Stimulated activated CD4-positive, alpha-beta T cell treated with anti-CD3 and anti-CD28 coated beads, Interleukin-4, amount 100 ng/mL, for 1 hour (primary cell): Measurements from ENCODE around the gene TTC33.
"Not testable (repeated sequence)": the region's sequence is repeated elsewhere in the genome, so short reads cannot be mapped to it uniquely, and the experiment has no call there.

Experiments used
- DNase-seq: peaks from one replicate; pipeline ENCODE4 v3.0.0-alpha.2; 2020

The TTC33 gene

GRCh38 chr5:40755407-40756365, at the start of gene TTC33:
Gene TTC33 (minus strand): TSS chr5:40755961. CDS start chr5:40747018, 8,943 bp downstream.
- DNase-seq = peak; percentile 96

DNA sequence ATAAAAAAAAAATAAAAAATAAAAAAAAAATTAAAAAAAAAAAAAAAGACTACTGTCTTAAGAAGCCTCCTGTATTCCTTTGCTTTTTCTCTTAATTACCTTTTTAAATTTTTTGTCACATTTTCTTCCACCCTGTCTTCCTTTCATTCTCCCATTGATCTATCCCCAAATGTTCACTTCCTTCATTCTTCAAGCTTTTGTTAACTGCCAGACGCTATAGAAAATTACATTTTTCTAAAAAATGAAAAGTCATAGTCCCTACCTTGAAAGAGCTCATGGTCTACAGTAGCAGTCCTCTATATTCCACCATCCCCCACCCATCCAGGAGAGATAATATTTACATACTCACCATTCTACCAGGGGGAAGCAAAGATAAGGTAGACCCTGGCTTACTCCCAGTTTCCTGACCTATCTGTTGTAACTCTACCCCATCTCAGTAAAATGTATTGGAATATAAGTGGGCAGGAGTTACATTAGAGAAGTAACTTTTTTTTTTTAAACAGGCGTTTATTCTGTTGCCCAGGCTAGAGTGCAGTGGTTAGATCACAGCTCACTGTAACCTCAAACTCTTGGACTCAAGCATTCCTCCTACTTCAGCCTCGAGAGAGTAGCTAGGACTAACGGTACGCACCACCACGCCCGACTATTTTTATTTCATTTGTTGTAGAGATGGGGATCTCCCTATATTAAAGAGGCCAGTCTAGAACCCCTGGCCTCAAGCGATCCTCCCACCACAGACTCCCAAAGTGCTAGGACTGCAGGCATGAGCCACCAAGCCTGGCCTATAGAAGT, 46.2 kb upstream of the TTC33 start:
- no peak for DNase-seq

DNA sequence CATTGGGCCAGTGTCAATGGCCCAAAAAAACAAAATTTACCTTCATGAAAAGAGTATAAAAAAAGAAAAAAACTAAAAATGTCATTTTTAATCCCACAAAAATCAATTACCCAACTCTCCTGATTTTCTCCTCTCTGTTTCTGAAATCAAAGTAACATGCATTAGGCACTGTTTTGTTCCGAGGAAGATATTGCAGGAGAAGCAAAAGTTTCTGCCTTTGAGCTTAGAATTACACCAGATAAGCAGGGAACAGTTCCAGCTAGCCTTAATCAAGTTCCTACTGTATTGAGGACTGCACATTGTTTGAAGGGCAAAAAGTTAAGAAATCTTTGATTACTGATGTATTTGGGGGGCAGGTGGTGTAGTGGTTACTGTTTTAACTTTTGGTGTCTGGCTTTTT, 43.5 kb upstream of the TTC33 start:
- no peak for DNase-seq

GRCh38 chr5:40798801-40799210, 43.0 kb upstream of the TTC33 start:
- DNase-seq = no peak

DNA sequence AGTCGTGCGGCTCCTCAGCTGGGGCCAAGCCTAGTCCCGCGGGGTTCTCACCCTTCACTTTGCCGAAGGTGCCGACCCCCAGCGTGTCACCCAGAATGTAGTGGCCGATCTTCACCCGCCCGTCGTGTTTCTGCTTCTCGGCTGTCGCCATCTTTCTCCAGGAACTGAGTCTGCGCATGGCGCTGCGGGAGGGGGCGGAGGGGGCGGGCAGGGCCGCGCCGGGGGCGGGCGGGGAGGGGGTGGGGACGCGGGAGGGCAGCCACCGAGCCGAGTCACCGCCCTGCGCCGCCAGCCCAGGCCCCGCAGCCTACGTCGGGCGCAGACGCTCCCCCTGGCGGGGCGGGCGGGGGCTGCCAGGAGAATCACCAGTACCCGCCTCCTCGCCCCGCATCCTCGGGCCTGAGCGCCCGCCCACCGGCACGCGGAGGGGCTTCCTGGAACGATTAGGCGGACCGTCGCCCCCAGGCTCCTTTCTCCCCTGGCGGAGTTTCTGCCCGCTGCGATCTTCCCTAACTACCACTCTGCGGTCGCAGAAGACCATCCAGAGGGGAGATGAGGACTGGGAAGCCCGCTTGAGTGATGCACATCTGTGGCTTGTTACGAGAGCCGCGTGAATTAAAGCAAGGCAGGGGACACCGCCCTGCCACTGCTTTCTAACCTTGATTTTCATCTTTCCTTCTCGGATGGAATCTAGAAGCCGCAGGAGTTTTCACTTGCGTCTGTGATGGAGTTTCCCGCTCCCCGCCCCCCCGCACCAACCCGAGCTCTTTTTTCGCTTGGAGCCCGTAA, 42.4 kb upstream of the TTC33 start, which contains the start of gene PRKAA1:
TSS of gene PRKAA1 (minus strand) at position 363 of the 789 bp plus-strand sequence. CDS start at position 178, 185 bp downstream.
- peak; percentile 89 for DNase-seq

GRCh38 chr5:40797273-40798011, 41.7 kb upstream of the TTC33 start:
- peak; percentile 75 for DNase-seq

GRCh38 chr5:40796487-40796889, 40.7 kb upstream of the TTC33 start:
- no peak for DNase-seq

DNA sequence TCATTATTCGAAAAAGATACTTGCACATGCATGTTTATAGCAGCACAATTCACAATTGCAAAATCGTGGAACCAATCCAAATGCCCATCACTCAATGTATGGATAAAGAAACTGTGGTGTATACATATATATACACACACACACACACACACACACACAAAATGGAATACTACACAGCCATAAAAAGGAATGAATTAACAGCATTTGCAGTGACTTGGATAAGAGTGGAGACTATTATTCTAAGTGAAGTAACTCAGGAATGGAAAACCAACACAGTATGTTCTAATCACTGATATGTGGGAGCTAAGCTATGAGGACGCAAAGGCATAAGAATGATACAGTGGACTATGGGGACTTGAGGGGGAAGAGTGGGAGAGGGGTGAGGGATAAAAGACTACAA, 39.1 kb upstream of the TTC33 start:
- DNase-seq = not testable (repeated sequence)

- not testable (repeated sequence) for DNase-seq
Measured at GRCh38 chr5:40794340-40794739, 38.6 kb upstream of the TTC33 start.

DNA sequence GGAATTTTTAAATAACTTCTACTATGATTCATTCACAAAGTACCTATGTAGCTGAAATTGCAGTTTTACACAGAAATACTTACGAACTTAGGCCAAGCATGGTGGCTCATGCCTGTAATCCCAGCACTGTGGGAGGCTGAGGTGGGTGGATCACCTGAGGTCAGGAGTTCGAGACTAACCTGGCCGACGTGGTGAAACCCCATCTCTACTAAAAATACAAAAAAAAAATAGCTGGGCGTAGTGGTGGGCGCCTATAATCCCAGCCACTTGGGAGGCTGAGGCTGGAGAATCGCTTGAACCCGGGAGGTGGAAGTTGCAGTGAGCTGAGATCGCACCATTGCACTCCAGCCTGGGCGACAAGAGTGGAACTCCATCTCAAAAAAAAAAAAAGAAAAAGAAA, 36.9 kb upstream of the TTC33 start:
- DNase-seq = not testable (repeated sequence)

DNA sequence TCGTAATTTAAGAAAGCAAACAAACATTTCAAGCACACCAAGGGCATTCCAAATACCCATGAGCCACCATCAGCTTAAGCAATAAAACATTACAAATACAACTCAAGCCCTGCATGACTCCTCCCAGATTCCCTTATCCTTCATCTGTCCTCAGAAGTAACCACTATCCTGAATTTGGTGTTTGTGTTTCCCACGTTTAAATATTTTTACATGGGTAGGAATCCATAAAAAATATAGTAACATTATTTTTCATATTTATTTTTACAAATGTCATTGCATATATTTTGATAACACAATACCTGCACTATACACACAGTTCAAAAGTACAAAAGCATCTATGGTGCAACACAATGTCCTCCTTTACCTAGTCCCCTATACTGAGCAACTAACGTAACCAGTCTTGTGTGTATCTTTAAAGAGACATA, 36.0 kb upstream of the TTC33 start:
- DNase-seq = no peak

GRCh38 chr5:40790947-40791593, 35.3 kb upstream of the TTC33 start:
- DNase-seq = no peak

DNA sequence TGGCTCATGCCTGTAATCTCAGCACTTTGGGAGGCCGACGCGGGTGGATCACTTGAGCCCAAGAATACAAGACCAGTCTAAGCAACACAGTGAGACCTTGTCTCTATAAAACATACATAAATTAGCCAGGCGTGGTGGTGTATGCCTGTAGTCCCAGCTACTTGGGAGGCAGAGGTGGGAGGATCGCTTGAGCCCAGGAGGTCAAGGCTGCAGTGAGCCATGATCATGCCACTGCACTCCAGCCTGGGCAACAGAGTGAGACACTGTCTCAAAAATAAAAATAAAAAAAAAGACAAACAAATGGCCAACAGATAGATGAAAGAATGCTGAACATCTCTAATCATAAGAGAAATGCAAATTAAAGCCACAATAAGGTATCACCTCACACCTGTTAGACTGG, 33.2 kb upstream of the TTC33 start:
- DNase-seq = not testable (repeated sequence)

- no peak for DNase-seq
Measured at GRCh38 chr5:40787986-40788385, 32.2 kb upstream of the TTC33 start.

- not testable (repeated sequence) for DNase-seq
Measured at GRCh38 chr5:40786664-40787063, 30.9 kb upstream of the TTC33 start.

- no peak for DNase-seq
Measured at GRCh38 chr5:40784916-40785315, 29.2 kb upstream of the TTC33 start.

- DNase-seq = no peak
Measured at GRCh38 chr5:40784027-40784653, 28.4 kb upstream of the TTC33 start.

GRCh38 chr5:40781843-40782409, 26.2 kb upstream of the TTC33 start:
- no peak for DNase-seq

DNA sequence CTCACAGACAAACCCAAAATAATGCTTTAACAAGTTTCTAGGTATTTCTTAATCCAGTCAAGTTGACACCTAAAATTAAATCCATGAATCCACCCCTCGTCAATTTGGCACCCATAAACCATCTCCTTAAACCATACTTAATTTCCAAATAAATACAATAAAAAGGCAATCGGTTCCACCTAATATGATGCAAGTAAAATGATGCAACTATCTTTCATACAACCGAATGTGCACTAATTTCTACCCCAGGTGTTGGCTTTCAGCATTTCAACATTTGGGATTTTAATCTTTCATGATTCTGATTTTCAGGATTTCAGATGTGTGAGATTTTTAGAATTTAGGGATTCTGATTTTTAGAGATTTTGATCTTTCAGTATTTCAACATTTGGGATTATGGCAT, 25.1 kb upstream of the TTC33 start:
- DNase-seq = no peak

DNA sequence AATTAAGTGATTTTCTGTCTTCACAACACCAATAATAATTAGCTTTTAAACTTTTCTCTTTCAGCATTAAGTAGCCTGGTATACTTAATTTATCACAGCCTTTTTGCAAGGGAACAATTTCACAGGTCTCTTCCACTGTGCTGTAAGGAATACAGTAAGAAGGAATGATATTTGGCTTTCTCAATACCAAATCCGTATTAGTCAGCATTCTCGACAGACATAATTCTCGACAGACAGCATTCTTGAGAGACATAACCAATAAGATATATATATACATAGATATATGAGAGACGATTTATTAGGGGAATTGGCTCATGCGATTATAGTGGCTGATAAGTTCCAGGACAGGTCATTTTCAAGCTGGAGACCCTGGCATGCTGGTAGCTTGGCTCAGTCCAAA, 24.4 kb upstream of the TTC33 start:
- no peak for DNase-seq

- DNase-seq = no peak
Measured at GRCh38 chr5:40779561-40779960, 23.8 kb upstream of the TTC33 start.
